WTC11 (cell line): ENCODE results near the gene CMYA5. TPM values are rescaled to one million over a fixed set of nuclear protein-coding genes. Genes with fewer than 3 reads are reported as not detected.

Source experiments
- ATAC-seq: fragments of 200-7000 bp; cut with Tn5 transposase; 2 replicates; pipeline ENCODE4 v1.10.0; 2021; ENCODE audit warnings: mild to moderate bottlenecking, moderate library complexity
- CTCF ChIA-PET: fragments of 300-600 bp; sonication (Branson Sonifier 250); formaldehyde crosslinking; loops from one replicate; lab custom pipeline; 2021; ENCODE audit warnings: antibody characterized with exemption; lab: Charles Lee
- POLR2A ChIA-PET: fragments of 350-600 bp; sonication (Branson Sonifier 250); formaldehyde crosslinking; loops from one replicate; lab custom pipeline; 2021; ENCODE audit warnings: antibody characterized with exemption; lab: Charles Lee
- DNase-seq: peaks from one replicate; pipeline ENCODE4 v3.0.0; 2021; ENCODE audit warnings: low spot score
- H3K27ac Mint-ChIP-seq: 2 replicates; pipeline ENCODE4 v1.8.0; 2021; ENCODE audit warnings: mixed read lengths
- H3K27me3 Mint-ChIP-seq: 2 replicates; pipeline ENCODE4 v1.8.0; 2021; ENCODE audit warnings: low read depth, mild to moderate bottlenecking, moderate library complexity, mixed read lengths
- H3K36me3 Mint-ChIP-seq: 2 replicates; pipeline ENCODE4 v1.8.0; 2021; ENCODE audit warnings: mixed read lengths
- H3K4me1 Mint-ChIP-seq: 2 replicates; pipeline ENCODE4 v1.8.0; 2022; ENCODE audit warnings: mixed read lengths
- H3K4me3 Mint-ChIP-seq: 2 replicates; pipeline ENCODE4 v1.8.0; 2021; ENCODE audit warnings: mild to moderate bottlenecking, moderate library complexity, mixed read lengths
- H3K9me3 Mint-ChIP-seq: 2 replicates; pipeline ENCODE4 v1.8.0; 2021; ENCODE audit warnings: mixed read lengths
- ATF1 ChIP-seq: sonication (generic); formaldehyde crosslinking; IDR thresholded peaks from 2 replicates; pipeline ENCODE4 v1.8.1; 2023; ENCODE audit warnings: mild to moderate bottlenecking, moderate library complexity, missing genetic modification reagents
- CBFB ChIP-seq: sonication (generic); formaldehyde crosslinking; IDR thresholded peaks from 2 replicates; pipeline ENCODE4 v1.8.1; 2022; ENCODE audit warnings: mild to moderate bottlenecking, low read depth, missing genetic modification reagents
- CDX4 ChIP-seq: fragments of 250-450 bp; sonication (Bioruptor Pico); IDR thresholded peaks from 2 replicates; pipeline ENCODE4 v1.9.0; 2021; ENCODE audit warnings: moderate library complexity, mild to moderate bottlenecking, inconsistent platforms, borderline replicate concordance
- ETV6 ChIP-seq: sonication (generic); formaldehyde crosslinking; IDR thresholded peaks from 2 replicates; pipeline ENCODE4 v1.8.1; 2022; ENCODE audit warnings: mild to moderate bottlenecking, missing genetic modification reagents
- FOXK1 ChIP-seq: sonication (generic); formaldehyde crosslinking; IDR thresholded peaks from 2 replicates; pipeline ENCODE4 v1.8.0; 2022; ENCODE audit warnings: mild to moderate bottlenecking, moderate library complexity, missing genetic modification reagents
- JAZF1 ChIP-seq: fragments of 250-450 bp; sonication (Bioruptor Pico); IDR thresholded peaks from 2 replicates; pipeline ENCODE4 v1.9.0; 2021; ENCODE audit warnings: moderate library complexity, mild to moderate bottlenecking, inconsistent platforms
- KAT7 ChIP-seq: sonication (generic); formaldehyde crosslinking; IDR thresholded peaks from 2 replicates; pipeline ENCODE4 v1.8.1; 2023; ENCODE audit warnings: missing genetic modification reagents, mild to moderate bottlenecking, borderline replicate concordance
- MXD4 ChIP-seq: fragments of 250-450 bp; sonication (Bioruptor Pico); IDR thresholded peaks from 2 replicates; pipeline ENCODE4 v1.8.0; 2021; ENCODE audit warnings: mild to moderate bottlenecking, moderate library complexity, borderline replicate concordance
- NFATC4 ChIP-seq: fragments of 250-450 bp; sonication (Bioruptor Pico); IDR thresholded peaks from 2 replicates; pipeline ENCODE4 v1.9.0; 2021; ENCODE audit warnings: mild to moderate bottlenecking
- NR1H2 ChIP-seq: sonication (generic); formaldehyde crosslinking; IDR thresholded peaks from 2 replicates; pipeline ENCODE4 v1.9.0; 2021; ENCODE audit warnings: mild to moderate bottlenecking, moderate library complexity, missing genetic modification reagents
- NR2C2 ChIP-seq: sonication (generic); formaldehyde crosslinking; IDR thresholded peaks from 2 replicates; pipeline ENCODE4 v1.8.0; 2022; ENCODE audit warnings: mild to moderate bottlenecking, missing genetic modification reagents
- OVOL2 ChIP-seq: fragments of 250-450 bp; sonication (Bioruptor Pico); IDR thresholded peaks from 2 replicates; pipeline ENCODE4 v1.9.0; 2021; ENCODE audit warnings: mild to moderate bottlenecking, borderline replicate concordance
- PRDM15 ChIP-seq: sonication (generic); formaldehyde crosslinking; IDR thresholded peaks from 2 replicates; pipeline ENCODE4 v1.8.0; 2022; ENCODE audit warnings: missing genetic modification reagents
- RELA ChIP-seq: sonication (generic); formaldehyde crosslinking; IDR thresholded peaks from 2 replicates; pipeline ENCODE4 v1.8.1; 2022; ENCODE audit warnings: missing genetic modification reagents, mild to moderate bottlenecking, borderline replicate concordance
- SMAD3 ChIP-seq: sonication (generic); formaldehyde crosslinking; IDR thresholded peaks from 2 replicates; pipeline ENCODE4 v1.8.0; 2022; ENCODE audit warnings: missing genetic modification reagents, mild to moderate bottlenecking, borderline replicate concordance
- SP1 ChIP-seq: sonication (generic); formaldehyde crosslinking; conservative IDR thresholded peaks from 2 replicates; pipeline ENCODE4 v1.8.1; 2022; ENCODE audit warnings: missing genetic modification reagents
- STAT6 ChIP-seq: sonication (generic); formaldehyde crosslinking; conservative IDR thresholded peaks from 2 replicates; pipeline ENCODE4 v1.8.1; 2023; ENCODE audit warnings: mild to moderate bottlenecking, low read depth, missing genetic modification reagents, moderate library complexity
- TCF7 ChIP-seq: sonication (generic); formaldehyde crosslinking; IDR thresholded peaks from 2 replicates; pipeline ENCODE4 v1.8.0; 2022; ENCODE audit warnings: mild to moderate bottlenecking, low read depth, missing genetic modification reagents, moderate library complexity
- USF1 ChIP-seq: sonication (generic); formaldehyde crosslinking; IDR thresholded peaks from 2 replicates; pipeline ENCODE4 v1.8.0; 2022; ENCODE audit warnings: mild to moderate bottlenecking, missing genetic modification reagents
- ZNF263 ChIP-seq: sonication (generic); formaldehyde crosslinking; IDR thresholded peaks from 2 replicates; pipeline ENCODE4 v1.8.1; 2022; ENCODE audit warnings: low read depth, mild to moderate bottlenecking, moderate library complexity, missing genetic modification reagents
- ZNF317 ChIP-seq: sonication (generic); formaldehyde crosslinking; IDR thresholded peaks from 2 replicates; pipeline ENCODE4 v1.8.1; 2023; ENCODE audit warnings: low read depth, mild to moderate bottlenecking, moderate library complexity, missing genetic modification reagents, borderline replicate concordance
- ZNF396 ChIP-seq: fragments of 250-450 bp; sonication (Bioruptor Pico); IDR thresholded peaks from 2 replicates; pipeline ENCODE4 v1.8.0; 2021; ENCODE audit warnings: mild to moderate bottlenecking, moderate library complexity, borderline replicate concordance
- ZNF416 ChIP-seq: fragments of 250-450 bp; sonication (Bioruptor Pico); IDR thresholded peaks from 2 replicates; pipeline ENCODE4 v1.9.0; 2021; ENCODE audit warnings: mild to moderate bottlenecking, inconsistent platforms
- total RNA-seq: library from RNA; stranded (reverse); gene quantifications from 3 replicates; pipeline ENCODE4 v1.2.3, GENCODE V29; 2021

The CMYA5 gene
- total RNA-seq, 1 experiment from 2014 or later = 1.2 TPM

- TF ChIP-seq ZNF263 (CRISPR knock-in tag) (no peak), KAT7 (no peak), FOXK1 (CRISPR knock-in tag) (no peak), STAT6 (CRISPR knock-in tag) (no peak), ZNF317 (CRISPR knock-in tag) (peak; percentile 98), NR2C2 (no peak)
- Mint-ChIP-seq H3K27me3 (no peaks in the 10 kb centered on the region; the same call in 1 of the 2 replicates), H3K36me3 (peaks cover 21% of the 10 kb centered on the region), H3K4me3 (no peak overlapping the region), H3K4me1 (no peaks in the 10 kb centered on the region), H3K27ac (no peak overlapping the region), H3K9me3 (peaks cover 38% of the 10 kb centered on the region)
- no peak for ATAC-seq
- no peak for DNase-seq
- ChIA-PET CTCF (no interaction called here), POLR2A (no interaction called here)
These were observed 30.5 kb downstream of the CMYA5 start for GRCh38 chr5:79720096-79720495.

- Mint-ChIP-seq H3K27me3 (peaks cover 14% of the 10 kb centered on the region), H3K4me1 (no peaks in the 10 kb centered on the region), H3K4me3 (no peak overlapping the region)
- ATAC-seq (no peak), DNase-seq (no peak)
- POLR2A ChIA-PET = no interaction called here
- CTCF ChIA-PET = no interaction called here
- TF ChIP-seq RELA (CRISPR knock-in tag) (no peak), SMAD3 (no peak), NFATC4 (no peak), NR1H2 (CRISPR knock-in tag) (no peak), ZNF263 (CRISPR knock-in tag) (no peak), ZNF416 (CRISPR knock-in tag) (no peak), OVOL2 (no peak), ATF1 (CRISPR knock-in tag) (no peak), STAT6 (CRISPR knock-in tag) (no peak), TCF7 (no peak), CDX4 (CRISPR knock-in tag) (no peak), JAZF1 (CRISPR knock-in tag) (no peak), USF1 (no peak), MXD4 (CRISPR knock-in tag) (no peak), ZNF396 (CRISPR knock-in tag) (no peak), CBFB (CRISPR knock-in tag) (no peak), SP1 (CRISPR knock-in tag) (no peak), PRDM15 (CRISPR knock-in tag) (no peak), ETV6 (no peak)
- TF ChIP-seq, all 79 proteins: peak for 0
- Mint-ChIP-seq H3K27ac (no peak overlapping the region), H3K9me3 (peaks cover 12% of the 10 kb centered on the region), H3K36me3 (no peaks in the 10 kb centered on the region)
These were observed 38.1 kb downstream of the CMYA5 start for GRCh38 chr5:79727451-79728355.
